HCT116 (cell line): ENCODE results near the gene HES1. TPM values are rescaled to one million over a fixed set of nuclear protein-coding genes. Genes with fewer than 3 reads are reported as not detected.

Experiments
- ATAC-seq: fragments of 200-7000 bp; cut with Tn5 transposase; 2 replicates; pipeline ENCODE4 v1.9.1; 2020; ENCODE audit warnings: mild to moderate bottlenecking, moderate library complexity
- BruUV-seq: library from RNA; stranded (reverse); fragments of 400-500 nt; replicated peaks from 2 replicates; lab custom pipeline; 2021; lab: Mats Ljungman, UMichigan
- CTCF ChIA-PET: fragments of 300-600 bp; sonication (Branson Sonifier 250); formaldehyde crosslinking; loops from one replicate; lab custom pipeline; 2021; ENCODE audit warnings: antibody characterized with exemption; lab: Charles Lee
- POLR2A ChIA-PET: fragments of 300-600, 350-600 bp; sonication (Branson Sonifier 250); formaldehyde crosslinking; loops from one replicate; lab custom pipeline; 2021; ENCODE audit warnings: antibody characterized with exemption; lab: Charles Lee
- RAD21 ChIA-PET, 2 experiments: fragments of 300-600 bp; sonication (Branson Sonifier 250); formaldehyde crosslinking; loops; one replicate each; lab custom pipeline; 2023; ENCODE audit warnings: low total read pairs in 2 of 2; ENCODE audit not compliant: uncharacterized antibody in 2 of 2, unreplicated experiment in 2 of 2, low non-redundant PET in 1 of 2; lab: Charles Lee
- DNase-seq: peaks from one replicate; pipeline ENCODE4 v3.0.0-alpha.2; 2010; ENCODE audit warnings: low read depth, low spot score
- H2AFZ ChIP-seq: fragments of 200-600 bp; shearing (Covaris generic), sonication (generic); 2 replicates; pipeline ENCODE4 v1.6.1; 2017; ENCODE audit warnings: low read depth, mixed run types, mixed read lengths, antibody characterized with exemption, low read length; ENCODE audit not compliant: poor library complexity, severe bottlenecking
- H3K27ac ChIP-seq: 2 replicates; pipeline ENCODE4 v1.5.1; 2012; ENCODE audit warnings: low read depth, low read length
- H3K27me3 ChIP-seq: fragments of 200-600 bp; sonication (generic); 2 replicates; pipeline ENCODE4 v1.6.1; 2016; ENCODE audit warnings: mixed run types, low read length, mixed read lengths; ENCODE audit not compliant: insufficient read depth
- H3K36me3 ChIP-seq, 2 experiments: fragments of 200-500 bp in 1 of 2; fragments of 200-600 bp in 1 of 2; sonication (Bioruptor generic) in 1 of 2; sonication (generic) in 1 of 2; 2 replicates each; pipeline versions ENCODE4 v1.5.1 to v1.6.1; 2014 to 2016; ENCODE audit warnings: low read length in 2 of 2, inconsistent platforms in 1 of 2, mixed read lengths in 1 of 2, mixed run types in 1 of 2; ENCODE audit not compliant: insufficient read depth in 2 of 2, control insufficient read depth in 1 of 2
- H3K4me1 ChIP-seq, 2 experiments: fragments of 200-600 bp in 1 of 2; sonication (generic) in 1 of 2; 2 replicates each; pipeline versions ENCODE4 v1.5.1 to v1.6.1; 2012 to 2017; ENCODE audit warnings: low read length in 2 of 2, inconsistent platforms in 1 of 2, mild to moderate bottlenecking in 1 of 2, mixed read lengths in 1 of 2, mixed run types in 1 of 2, moderate library complexity in 1 of 2; ENCODE audit not compliant: insufficient read depth in 2 of 2, control insufficient read depth in 1 of 2
- H3K4me2 ChIP-seq: fragments of 200-600 bp; sonication (generic); 2 replicates; pipeline ENCODE4 v1.6.1; 2017; ENCODE audit warnings: mixed run types, low read length, mixed read lengths
- H3K4me3 ChIP-seq, 2 experiments: fragments of 200-600 bp in 1 of 2; sonication (generic) in 1 of 2; replicated peaks in 1 of 2; 2 replicates each; pipeline ENCODE4 v1.5.1; 2011 to 2016; ENCODE audit warnings: low read length in 2 of 2, control low read depth in 1 of 2, low read depth in 1 of 2, mild to moderate bottlenecking in 1 of 2, mixed read lengths in 1 of 2, mixed run types in 1 of 2
- H3K79me2 ChIP-seq: fragments of 200-600 bp; sonication (generic); 2 replicates; pipeline ENCODE4 v1.6.1; 2017; ENCODE audit warnings: mild to moderate bottlenecking, mixed run types, low read length, moderate library complexity, mixed read lengths; ENCODE audit not compliant: insufficient read depth
- H3K9ac ChIP-seq: fragments of 200-600 bp; sonication (generic); 2 replicates; pipeline ENCODE4 v1.6.1; 2016; ENCODE audit warnings: low read length, mixed read lengths
- H3K9me2 ChIP-seq: fragments of 200-600 bp; sonication (generic), shearing (Covaris generic); 2 replicates; pipeline ENCODE4 v1.6.1; 2017; ENCODE audit warnings: mixed run types, mild to moderate bottlenecking, moderate library complexity; ENCODE audit not compliant: insufficient read depth
- H3K9me3 ChIP-seq, 2 experiments: fragments of 200-500 bp in 1 of 2; fragments of 200-600 bp in 1 of 2; sonication (Bioruptor generic) in 1 of 2; sonication (generic) in 1 of 2; 2 replicates each; pipeline ENCODE4 v1.6.1; 2014 to 2017; ENCODE audit warnings: low read length in 2 of 2, mixed read lengths in 2 of 2, inconsistent platforms in 1 of 2, low read depth in 1 of 2, mild to moderate bottlenecking in 1 of 2, mixed run types in 1 of 2, moderate library complexity in 1 of 2; ENCODE audit not compliant: control insufficient read depth in 1 of 2, insufficient read depth in 1 of 2
- H4K20me1 ChIP-seq: fragments of 200-600 bp; sonication (generic), shearing (Covaris generic); 2 replicates; pipeline ENCODE4 v1.6.1; 2017; ENCODE audit warnings: mixed run types, mild to moderate bottlenecking, moderate library complexity; ENCODE audit not compliant: insufficient read depth
- CBX3 ChIP-seq: IDR thresholded peaks from 2 replicates; pipeline ENCODE4 v1.6.1; 2012; ENCODE audit warnings: low read depth
- CEBPB ChIP-seq: IDR thresholded peaks from 2 replicates; pipeline ENCODE4 v1.6.1; 2012; ENCODE audit warnings: low read depth
- ELF1 ChIP-seq: IDR thresholded peaks from 2 replicates; pipeline ENCODE4 v1.6.1; 2012; ENCODE audit warnings: low read depth, borderline replicate concordance
- EZH2phosphoT487 ChIP-seq: fragments of 200-600 bp; IDR thresholded peaks from 2 replicates; pipeline ENCODE4 v1.6.1; 2018; ENCODE audit warnings: antibody characterized with exemption, borderline replicate concordance
- SIN3A ChIP-seq: IDR thresholded peaks from 2 replicates; pipeline ENCODE4 v1.6.1; 2012; ENCODE audit warnings: low read depth
- ZNF274 ChIP-seq: fragments of 200-500 bp; sonication (Bioruptor generic); IDR thresholded peaks from 2 replicates; pipeline ENCODE4 v1.6.1; 2014; ENCODE audit warnings: mild to moderate bottlenecking, low read depth, low read length, inconsistent platforms
- intact Hi-C: fragments of 100-400 bp; cut with micrococcal nuclease; formaldehyde crosslinking; loops from 2 replicates; pipeline ENCODE4 v1.10.0; 2022
- total RNA-seq: library from RNA; stranded (reverse); gene quantifications from one replicate; pipeline ENCODE4 v1.2.1, GENCODE V29; 2021; ENCODE audit not compliant: unreplicated experiment

Gene HES1
- total RNA-seq, 1 experiment from 2014 or later = 32.9 TPM

DNA sequence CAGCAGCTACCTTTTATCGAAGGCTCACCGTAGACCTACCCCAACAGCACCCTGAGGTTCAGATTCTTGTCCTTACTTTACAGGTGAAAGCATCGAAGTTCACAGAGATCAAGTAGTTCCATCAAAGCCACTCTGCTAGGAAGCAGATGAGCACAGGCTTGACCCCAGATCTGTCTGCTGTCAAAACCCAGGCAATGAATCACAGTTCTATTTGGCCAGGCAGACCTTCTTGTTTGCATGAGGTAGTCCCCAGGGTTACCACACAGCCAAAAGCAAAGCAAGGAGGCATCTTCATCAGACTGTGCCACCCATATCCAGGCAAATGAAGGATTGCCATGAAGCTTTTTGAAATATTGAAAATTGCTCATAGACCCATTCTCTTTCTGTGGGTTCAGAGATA lies 33.0 kb downstream of the HES1 start:
- H3K9ac ChIP-seq = no peak overlapping the region
- H3K79me2 ChIP-seq = no peaks in the 10 kb centered on the region
- POLR2A ChIA-PET = no interaction called here
- RAD21 ChIA-PET = no interaction called here
- no peaks in the 10 kb centered on the region for H3K27me3 ChIP-seq
- no peak overlapping the region for H3K27ac ChIP-seq
- peaks cover 0 to 9% of the 10 kb centered on the region in 2 experiments; a peak in 1 of 4 replicates for H3K4me1 ChIP-seq
- intact Hi-C loops = loop anchor here (2.0 kb wide), 1 partner anchor 146 kb away; no protein-coding TSS in a partner anchor
- H2AFZ ChIP-seq = no peak overlapping the region
- H3K9me3 ChIP-seq = no peaks in the 10 kb centered on the region
- BruUV-seq = no TSS peak
- ATAC-seq = no peak
- no peak for TF ChIP-seq CBX3
- no peak for TF ChIP-seq ELF1
- TF ChIP-seq SIN3A = no peak
- TF ChIP-seq, all 23 proteins: peak for 0
- H3K4me2 ChIP-seq = no peak overlapping the region
- CTCF ChIA-PET = interaction anchor here (1.1 kb wide), 1 partner anchor 147 kb away, joined by 4 read pairs; no protein-coding TSS in a partner anchor
- no peaks in the 10 kb centered on the region for H3K9me2 ChIP-seq
- no peak for DNase-seq
- no peaks in the 10 kb centered on the region for H3K36me3 ChIP-seq
- no peaks in the 10 kb centered on the region for H4K20me1 ChIP-seq
- H3K4me3 ChIP-seq = no peak overlapping the region

GRCh38 chr3:194169595-194169994 lies 33.6 kb downstream of the HES1 start:
- H4K20me1 ChIP-seq = no peaks in the 10 kb centered on the region
- POLR2A ChIA-PET = no interaction called here
- H3K79me2 ChIP-seq = no peaks in the 10 kb centered on the region
- H3K4me1 ChIP-seq = peaks cover 0 to 9% of the 10 kb centered on the region in 2 experiments; a peak in 1 of 4 replicates
- ATAC-seq = no peak
- H3K36me3 ChIP-seq = no peaks in the 10 kb centered on the region
- no peak overlapping the region for H3K4me3 ChIP-seq
- H3K27me3 ChIP-seq = no peaks in the 10 kb centered on the region
- DNase-seq = no peak
- RAD21 ChIA-PET = no interaction called here
- TF ChIP-seq ZNF274 (no peak), CEBPB (no peak), EZH2phosphoT487 (no peak), SIN3A (no peak), CBX3 (no peak)
- H3K9ac ChIP-seq = no peak overlapping the region
- intact Hi-C loops = loop anchor here (2.0 kb wide), 1 partner anchor 145 kb away; no protein-coding TSS in a partner anchor
- no peak overlapping the region for H3K27ac ChIP-seq
- CTCF ChIA-PET = interaction anchor here (1.1 kb wide), 1 partner anchor 146 kb away, joined by 4 read pairs; no protein-coding TSS in a partner anchor
- no peaks in the 10 kb centered on the region for H3K9me3 ChIP-seq
- no peak overlapping the region for H3K4me2 ChIP-seq
- no peaks in the 10 kb centered on the region for H3K9me2 ChIP-seq
- BruUV-seq = no TSS peak
- H2AFZ ChIP-seq = no peak overlapping the region
